HCT116 (cell line): ENCODE data around the gene LYRM4. TPM values are rescaled to one million over a fixed set of nuclear protein-coding genes. Genes with fewer than 3 reads are reported as not detected.

Experiments
- ATAC-seq: fragments of 200-7000 bp; cut with Tn5 transposase; 2 replicates; pipeline ENCODE4 v1.9.1; 2020; ENCODE audit warnings: mild to moderate bottlenecking, moderate library complexity
- BruUV-seq: library from RNA; stranded (reverse); fragments of 400-500 nt; replicated peaks from 2 replicates; lab custom pipeline; 2021; lab: Mats Ljungman, UMichigan
- CTCF ChIA-PET: fragments of 300-600 bp; sonication (Branson Sonifier 250); formaldehyde crosslinking; loops from one replicate; lab custom pipeline; 2021; ENCODE audit warnings: antibody characterized with exemption; lab: Charles Lee
- POLR2A ChIA-PET: fragments of 300-600, 350-600 bp; sonication (Branson Sonifier 250); formaldehyde crosslinking; loops from one replicate; lab custom pipeline; 2021; ENCODE audit warnings: antibody characterized with exemption; lab: Charles Lee
- RAD21 ChIA-PET, 2 experiments: fragments of 300-600 bp; sonication (Branson Sonifier 250); formaldehyde crosslinking; loops; one replicate each; lab custom pipeline; 2023; ENCODE audit warnings: low total read pairs in 2 of 2; ENCODE audit not compliant: uncharacterized antibody in 2 of 2, unreplicated experiment in 2 of 2, low non-redundant PET in 1 of 2; lab: Charles Lee
- DNase-seq: peaks from one replicate; pipeline ENCODE4 v3.0.0-alpha.2; 2010; ENCODE audit warnings: low read depth, low spot score
- H2AFZ ChIP-seq: fragments of 200-600 bp; shearing (Covaris generic), sonication (generic); 2 replicates; pipeline ENCODE4 v1.6.1; 2017; ENCODE audit warnings: low read depth, mixed run types, mixed read lengths, antibody characterized with exemption, low read length; ENCODE audit not compliant: poor library complexity, severe bottlenecking
- H3K27ac ChIP-seq: 2 replicates; pipeline ENCODE4 v1.5.1; 2012; ENCODE audit warnings: low read depth, low read length
- H3K27me3 ChIP-seq: fragments of 200-600 bp; sonication (generic); 2 replicates; pipeline ENCODE4 v1.6.1; 2016; ENCODE audit warnings: mixed run types, low read length, mixed read lengths; ENCODE audit not compliant: insufficient read depth
- H3K36me3 ChIP-seq, 2 experiments: fragments of 200-500 bp in 1 of 2; fragments of 200-600 bp in 1 of 2; sonication (Bioruptor generic) in 1 of 2; sonication (generic) in 1 of 2; 2 replicates each; pipeline versions ENCODE4 v1.5.1 to v1.6.1; 2014 to 2016; ENCODE audit warnings: low read length in 2 of 2, inconsistent platforms in 1 of 2, mixed read lengths in 1 of 2, mixed run types in 1 of 2; ENCODE audit not compliant: insufficient read depth in 2 of 2, control insufficient read depth in 1 of 2
- H3K4me1 ChIP-seq, 2 experiments: fragments of 200-600 bp in 1 of 2; sonication (generic) in 1 of 2; 2 replicates each; pipeline versions ENCODE4 v1.5.1 to v1.6.1; 2012 to 2017; ENCODE audit warnings: low read length in 2 of 2, inconsistent platforms in 1 of 2, mild to moderate bottlenecking in 1 of 2, mixed read lengths in 1 of 2, mixed run types in 1 of 2, moderate library complexity in 1 of 2; ENCODE audit not compliant: insufficient read depth in 2 of 2, control insufficient read depth in 1 of 2
- H3K4me2 ChIP-seq: fragments of 200-600 bp; sonication (generic); 2 replicates; pipeline ENCODE4 v1.6.1; 2017; ENCODE audit warnings: mixed run types, low read length, mixed read lengths
- H3K4me3 ChIP-seq, 2 experiments: fragments of 200-600 bp in 1 of 2; sonication (generic) in 1 of 2; replicated peaks in 1 of 2; 2 replicates each; pipeline ENCODE4 v1.5.1; 2011 to 2016; ENCODE audit warnings: low read length in 2 of 2, control low read depth in 1 of 2, low read depth in 1 of 2, mild to moderate bottlenecking in 1 of 2, mixed read lengths in 1 of 2, mixed run types in 1 of 2
- H3K79me2 ChIP-seq: fragments of 200-600 bp; sonication (generic); 2 replicates; pipeline ENCODE4 v1.6.1; 2017; ENCODE audit warnings: mild to moderate bottlenecking, mixed run types, low read length, moderate library complexity, mixed read lengths; ENCODE audit not compliant: insufficient read depth
- H3K9ac ChIP-seq: fragments of 200-600 bp; sonication (generic); 2 replicates; pipeline ENCODE4 v1.6.1; 2016; ENCODE audit warnings: low read length, mixed read lengths
- H3K9me2 ChIP-seq: fragments of 200-600 bp; sonication (generic), shearing (Covaris generic); 2 replicates; pipeline ENCODE4 v1.6.1; 2017; ENCODE audit warnings: mixed run types, mild to moderate bottlenecking, moderate library complexity; ENCODE audit not compliant: insufficient read depth
- H3K9me3 ChIP-seq, 2 experiments: fragments of 200-500 bp in 1 of 2; fragments of 200-600 bp in 1 of 2; sonication (Bioruptor generic) in 1 of 2; sonication (generic) in 1 of 2; 2 replicates each; pipeline ENCODE4 v1.6.1; 2014 to 2017; ENCODE audit warnings: low read length in 2 of 2, mixed read lengths in 2 of 2, inconsistent platforms in 1 of 2, low read depth in 1 of 2, mild to moderate bottlenecking in 1 of 2, mixed run types in 1 of 2, moderate library complexity in 1 of 2; ENCODE audit not compliant: control insufficient read depth in 1 of 2, insufficient read depth in 1 of 2
- H4K20me1 ChIP-seq: fragments of 200-600 bp; sonication (generic), shearing (Covaris generic); 2 replicates; pipeline ENCODE4 v1.6.1; 2017; ENCODE audit warnings: mixed run types, mild to moderate bottlenecking, moderate library complexity; ENCODE audit not compliant: insufficient read depth
- ELF1 ChIP-seq: IDR thresholded peaks from 2 replicates; pipeline ENCODE4 v1.6.1; 2012; ENCODE audit warnings: low read depth, borderline replicate concordance
- EZH2 ChIP-seq: fragments of 200-600 bp; sonication (generic); IDR thresholded peaks from 2 replicates; pipeline ENCODE4 v1.6.1; 2017; ENCODE audit warnings: antibody characterized with exemption, mixed run types
- POLR2AphosphoS5 ChIP-seq: IDR thresholded peaks from 2 replicates; pipeline ENCODE4 v1.6.1; 2011; ENCODE audit warnings: mild to moderate bottlenecking, low read depth, low read length, moderate library complexity
- RAD21 ChIP-seq: IDR thresholded peaks from 2 replicates; pipeline ENCODE4 v1.6.1; 2012; ENCODE audit warnings: low read depth, mild to moderate bottlenecking
- SRF ChIP-seq: IDR thresholded peaks from 2 replicates; pipeline ENCODE4 v1.6.1; 2012; ENCODE audit warnings: low read depth
- ZNF274 ChIP-seq: fragments of 200-500 bp; sonication (Bioruptor generic); IDR thresholded peaks from 2 replicates; pipeline ENCODE4 v1.6.1; 2014; ENCODE audit warnings: mild to moderate bottlenecking, low read depth, low read length, inconsistent platforms
- intact Hi-C: fragments of 100-400 bp; cut with micrococcal nuclease; formaldehyde crosslinking; loops from 2 replicates; pipeline ENCODE4 v1.10.0; 2022
- total RNA-seq: library from RNA; stranded (reverse); gene quantifications from one replicate; pipeline ENCODE4 v1.2.1, GENCODE V29; 2021; ENCODE audit not compliant: unreplicated experiment
- TF ChIP-seq, protein P1 (sequence below): IDR thresholded peaks from 2 replicates; pipeline ENCODE4 v1.6.1; 2012
- TF ChIP-seq, protein P2 (sequence below), 3 experiments: fragments of 200-600 bp in 1 of 3; sonication (generic) in 1 of 3; IDR thresholded peaks in 2 of 3; conservative IDR thresholded peaks in 1 of 3; 2 replicates each; pipeline ENCODE4 v1.5.1; 2012 to 2017; ENCODE audit warnings: low read depth in 2 of 3, low read length in 2 of 3, antibody characterized with exemption in 1 of 3, borderline replicate concordance in 1 of 3, control low read depth in 1 of 3, mild to moderate bottlenecking in 1 of 3, mixed read lengths in 1 of 3, mixed run types in 1 of 3, moderate library complexity in 1 of 3; ENCODE audit not compliant: insufficient read depth in 1 of 3

The LYRM4 gene
- total RNA-seq, 1 experiment from 2014 or later, result 30.1 TPM

DNA sequence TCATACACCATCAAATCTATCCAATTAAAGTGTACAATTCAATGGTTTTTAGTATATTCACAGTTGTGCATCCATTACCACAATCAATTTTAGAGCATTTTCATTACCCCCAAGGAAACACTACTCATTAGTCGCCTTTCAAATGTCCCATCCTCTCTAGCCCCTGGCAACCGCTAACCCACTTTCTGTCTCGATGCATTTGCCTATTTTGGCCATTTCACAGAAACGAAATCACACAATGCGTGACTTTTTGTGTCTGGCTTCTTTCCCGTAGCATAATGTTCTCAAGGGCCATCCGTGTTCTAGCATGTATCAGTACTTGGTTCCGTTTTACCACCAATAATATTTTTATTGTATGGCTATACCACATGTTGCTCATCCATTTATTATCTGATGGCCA, 123.9 kb downstream of the LYRM4 start:
- RAD21 ChIA-PET, result no interaction called here
- ATAC-seq (no peak), DNase-seq (no peak)
- H3K9ac ChIP-seq, result no peak overlapping the region
- CTCF ChIA-PET, result no interaction called here
- POLR2A ChIA-PET, result no interaction called here
- no peaks in the 10 kb centered on the region for H3K4me1 ChIP-seq
- H3K79me2 ChIP-seq, result no peaks in the 10 kb centered on the region
- H3K4me3 ChIP-seq, result no peak overlapping the region
- no peaks in the 10 kb centered on the region for H4K20me1 ChIP-seq
- no peak overlapping the region for H2AFZ ChIP-seq
- intact Hi-C loops, result no loop called here
- no TSS peak for BruUV-seq
- no peak overlapping the region for H3K27ac ChIP-seq
- no peaks in the 10 kb centered on the region for H3K9me2 ChIP-seq
- no peak overlapping the region for H3K4me2 ChIP-seq
- no peaks in the 10 kb centered on the region for H3K27me3 ChIP-seq
- no peaks in the 10 kb centered on the region for H3K9me3 ChIP-seq
- H3K36me3 ChIP-seq, result no peaks in the 10 kb centered on the region
- TF ChIP-seq POLR2AphosphoS5, result no peak
- no peak for TF ChIP-seq RAD21
- no peak for TF ChIP-seq SRF
- TF ChIP-seq, protein P1, sequence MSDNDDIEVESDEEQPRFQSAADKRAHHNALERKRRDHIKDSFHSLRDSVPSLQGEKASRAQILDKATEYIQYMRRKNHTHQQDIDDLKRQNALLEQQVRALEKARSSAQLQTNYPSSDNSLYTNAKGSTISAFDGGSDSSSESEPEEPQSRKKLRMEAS, result no peak
- TF ChIP-seq ZNF274, result no peak
- TF ChIP-seq ELF1, result no peak

DNA sequence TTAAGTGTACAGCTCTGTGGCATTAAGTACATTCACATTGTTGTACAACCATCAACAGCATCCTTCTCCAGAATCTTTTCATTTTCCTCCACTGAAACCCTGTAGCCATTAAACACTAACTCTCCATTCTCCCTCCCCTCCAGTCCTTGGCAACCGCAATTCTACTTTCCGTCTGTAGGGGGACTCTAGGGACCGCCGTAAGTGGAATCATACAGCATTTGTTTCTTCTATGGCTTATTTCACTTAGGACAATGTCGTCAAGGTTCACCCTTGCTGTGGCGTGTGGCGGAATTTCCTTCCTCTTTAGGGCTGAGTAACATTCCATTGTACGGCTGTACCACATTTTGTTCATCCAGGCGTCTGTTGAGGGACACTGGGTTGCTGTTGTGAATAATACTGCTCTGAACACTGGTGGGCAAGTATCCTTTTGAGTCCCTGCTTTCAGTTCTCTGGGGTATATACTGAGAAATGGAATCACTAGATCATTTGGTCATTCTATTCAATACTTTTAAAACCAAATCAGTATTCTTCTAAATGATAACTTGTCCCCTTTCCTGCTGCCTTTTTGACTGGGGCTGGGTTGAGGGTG, 124.9 kb downstream of the LYRM4 start:
- no peak overlapping the region for H2AFZ ChIP-seq
- RAD21 ChIA-PET, result no interaction called here
- H3K4me3 ChIP-seq, result no peak overlapping the region
- BruUV-seq, result no TSS peak
- no peaks in the 10 kb centered on the region for H3K79me2 ChIP-seq
- no peaks in the 10 kb centered on the region for H3K9me2 ChIP-seq
- ATAC-seq (peak; percentile 97), DNase-seq (peak; percentile 27)
- H3K4me1 ChIP-seq, result no peaks in the 10 kb centered on the region
- TF ChIP-seq RAD21, result peak; percentile 41
- TF ChIP-seq, protein P2, sequence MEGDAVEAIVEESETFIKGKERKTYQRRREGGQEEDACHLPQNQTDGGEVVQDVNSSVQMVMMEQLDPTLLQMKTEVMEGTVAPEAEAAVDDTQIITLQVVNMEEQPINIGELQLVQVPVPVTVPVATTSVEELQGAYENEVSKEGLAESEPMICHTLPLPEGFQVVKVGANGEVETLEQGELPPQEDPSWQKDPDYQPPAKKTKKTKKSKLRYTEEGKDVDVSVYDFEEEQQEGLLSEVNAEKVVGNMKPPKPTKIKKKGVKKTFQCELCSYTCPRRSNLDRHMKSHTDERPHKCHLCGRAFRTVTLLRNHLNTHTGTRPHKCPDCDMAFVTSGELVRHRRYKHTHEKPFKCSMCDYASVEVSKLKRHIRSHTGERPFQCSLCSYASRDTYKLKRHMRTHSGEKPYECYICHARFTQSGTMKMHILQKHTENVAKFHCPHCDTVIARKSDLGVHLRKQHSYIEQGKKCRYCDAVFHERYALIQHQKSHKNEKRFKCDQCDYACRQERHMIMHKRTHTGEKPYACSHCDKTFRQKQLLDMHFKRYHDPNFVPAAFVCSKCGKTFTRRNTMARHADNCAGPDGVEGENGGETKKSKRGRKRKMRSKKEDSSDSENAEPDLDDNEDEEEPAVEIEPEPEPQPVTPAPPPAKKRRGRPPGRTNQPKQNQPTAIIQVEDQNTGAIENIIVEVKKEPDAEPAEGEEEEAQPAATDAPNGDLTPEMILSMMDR (IDR thresholded peaks at IDR 0.05 in 2 of 3, conservative IDR thresholded peaks at IDR 0.05 in 1 of 3; ENCODE audit: borderline replicate concordance in 1 of 3, insufficient read depth in 1 of 3, low read depth in 2 of 3, low read length in 2 of 3), result peak; percentile 32 to 86 (median 81); a peak in 5 of 6 replicates
- no peak for TF ChIP-seq EZH2
- CTCF ChIA-PET, result no interaction called here
- no peak overlapping the region for H3K27ac ChIP-seq
- no peaks in the 10 kb centered on the region for H3K36me3 ChIP-seq
- intact Hi-C loops, result no loop called here
- H3K9ac ChIP-seq, result no peak overlapping the region
- H3K27me3 ChIP-seq, result no peaks in the 10 kb centered on the region
- no peaks in the 10 kb centered on the region for H3K9me3 ChIP-seq
- no peaks in the 10 kb centered on the region for H4K20me1 ChIP-seq
- POLR2A ChIA-PET, result no interaction called here
- H3K4me2 ChIP-seq, result no peak overlapping the region
